Endothelial cell of umbilical vein (primary cell): ENCODE results near the gene XPO6.

Experiments
- CTCF ChIP-seq, 2 donors: IDR thresholded peaks; 1 replicate in 1 of 2; 2 replicates in 1 of 2; pipeline ENCODE4 v1.5.1; 2011; ENCODE audit warnings: low read length in 2 of 2, mild to moderate bottlenecking in 2 of 2, moderate library complexity in 2 of 2, control low read depth in 1 of 2, inconsistent platforms in 1 of 2, low read depth in 1 of 2; ENCODE audit not compliant: insufficient read depth in 1 of 2; ENCODE audit errors: extremely low read depth in 1 of 2
- EZH2 ChIP-seq: IDR thresholded peaks from 2 replicates; pipeline ENCODE4 v1.6.1; 2012; ENCODE audit warnings: borderline replicate concordance, low read depth, mild to moderate bottlenecking, moderate library complexity, low read length, inconsistent platforms; ENCODE audit not compliant: severe bottlenecking
- GATA2 ChIP-seq: IDR thresholded peaks from 2 replicates; pipeline ENCODE4 v1.7.0; 2011; ENCODE audit warnings: low read depth, mild to moderate bottlenecking, moderate library complexity, mixed read lengths, low read length; ENCODE audit not compliant: insufficient read length, insufficient read depth
- JUN ChIP-seq: IDR thresholded peaks from 2 replicates; pipeline ENCODE4 v1.6.1; 2011; ENCODE audit warnings: borderline replicate concordance, low read depth; ENCODE audit not compliant: insufficient read length, insufficient read depth
- MAX ChIP-seq: IDR thresholded peaks from 2 replicates; pipeline ENCODE4 v1.6.1; 2011; ENCODE audit not compliant: insufficient read depth, insufficient read length
- MYC ChIP-seq: IDR thresholded peaks from one replicate; pipeline ENCODE4 v1.6.1; 2011; ENCODE audit warnings: mild to moderate bottlenecking, low read depth, low read length
- POLR2A ChIP-seq: IDR thresholded peaks from 2 replicates; pipeline ENCODE4 v1.6.1; 2012; ENCODE audit warnings: low read depth, mild to moderate bottlenecking, control low read depth, low read length
- POLR2AphosphoS5 ChIP-seq: IDR thresholded peaks from 2 replicates; pipeline ENCODE4 v1.6.1; 2012; ENCODE audit warnings: low read depth, mild to moderate bottlenecking, control low read depth, low read length, moderate library complexity; ENCODE audit not compliant: insufficient read depth

- TF ChIP-seq POLR2AphosphoS5 (no peak), CTCF (IDR thresholded peaks at IDR 0.05; ENCODE audit: extremely low read depth in 1 of 2, insufficient read depth in 1 of 2, low read depth in 1 of 2, low read length in 2 of 2) (no peak), EZH2 (no peak), POLR2A (no peak), MAX (no peak), JUN (no peak), GATA2 (no peak), MYC (no peak)
Measured at GRCh38 chr16:28145796-28146195, 66.0 kb downstream of the XPO6 start.
